HEK293T (cell line): ENCODE data around the gene DPCD.

Experiments
- ARNT ChIP-seq: fragments of 450-650 bp; IDR thresholded peaks from 2 replicates; pipeline ENCODE4 v1.6.1; 2017; ENCODE audit warnings: mild to moderate bottlenecking
- BHLHE40 ChIP-seq: fragments of 450-650 bp; IDR thresholded peaks from 2 replicates; pipeline ENCODE4 v1.6.1; 2016; ENCODE audit warnings: mild to moderate bottlenecking, moderate library complexity, borderline replicate concordance
- ELF4 ChIP-seq: fragments of 450-650 bp; IDR thresholded peaks from 2 replicates; pipeline ENCODE4 v1.6.1; 2017; ENCODE audit warnings: antibody characterized with exemption
- FOXA1 ChIP-seq: fragments of 450-650 bp; IDR thresholded peaks from 2 replicates; pipeline ENCODE4 v1.6.1; 2016; ENCODE audit warnings: mild to moderate bottlenecking
- FOXK2 ChIP-seq: fragments of 450-650 bp; IDR thresholded peaks from 2 replicates; pipeline ENCODE4 v1.6.1; 2016; ENCODE audit warnings: mild to moderate bottlenecking
- FOXM1 ChIP-seq: fragments of 450-650 bp; IDR thresholded peaks from 2 replicates; pipeline ENCODE4 v1.6.1; 2017; ENCODE audit warnings: mild to moderate bottlenecking, borderline replicate concordance
- HDGF ChIP-seq: fragments of 450-650 bp; IDR thresholded peaks from 2 replicates; pipeline ENCODE4 v1.6.1; 2017; ENCODE audit warnings: antibody characterized with exemption, borderline replicate concordance
- LEF1 ChIP-seq: fragments of 450-650 bp; IDR thresholded peaks from 2 replicates; pipeline ENCODE4 v1.6.1; 2017; ENCODE audit warnings: mild to moderate bottlenecking, borderline replicate concordance
- SP1 ChIP-seq: fragments of 450-650 bp; IDR thresholded peaks from 2 replicates; pipeline ENCODE4 v1.6.1; 2017
- SUZ12 ChIP-seq: fragments of 450-650 bp; IDR thresholded peaks from 2 replicates; pipeline ENCODE4 v1.6.1; 2016; ENCODE audit warnings: mild to moderate bottlenecking
- ZNF384 ChIP-seq: fragments of 450-650 bp; IDR thresholded peaks from 2 replicates; pipeline ENCODE4 v1.6.1; 2016
- TF ChIP-seq, protein P1 (sequence below): fragments of 450-650 bp; IDR thresholded peaks from 2 replicates; pipeline ENCODE4 v1.6.1; 2016

DNA sequence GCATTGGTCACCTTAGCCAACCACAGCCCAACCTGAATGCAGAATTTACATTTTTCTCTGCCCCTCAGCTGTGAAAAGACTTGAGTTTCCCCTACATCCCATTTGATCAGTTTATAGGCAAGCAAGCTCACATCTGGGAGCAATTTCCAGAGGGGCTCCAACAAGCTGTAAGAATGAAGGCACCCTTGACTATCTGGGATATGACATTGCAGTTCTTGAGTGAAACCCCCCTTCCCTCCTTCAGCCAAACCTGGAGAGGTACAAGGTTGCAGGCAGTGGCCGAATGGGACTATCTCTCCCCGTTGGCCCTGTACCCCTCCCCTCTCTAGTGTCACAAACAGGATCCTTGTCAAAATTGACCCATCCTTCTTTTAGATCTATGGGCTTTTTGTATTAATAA is 30.6 kb upstream of the DPCD start:
- TF ChIP-seq SP1 = no peak
- no peak for TF ChIP-seq LEF1
- no peak for TF ChIP-seq SUZ12
- no peak for TF ChIP-seq FOXA1
- TF ChIP-seq, protein P1, sequence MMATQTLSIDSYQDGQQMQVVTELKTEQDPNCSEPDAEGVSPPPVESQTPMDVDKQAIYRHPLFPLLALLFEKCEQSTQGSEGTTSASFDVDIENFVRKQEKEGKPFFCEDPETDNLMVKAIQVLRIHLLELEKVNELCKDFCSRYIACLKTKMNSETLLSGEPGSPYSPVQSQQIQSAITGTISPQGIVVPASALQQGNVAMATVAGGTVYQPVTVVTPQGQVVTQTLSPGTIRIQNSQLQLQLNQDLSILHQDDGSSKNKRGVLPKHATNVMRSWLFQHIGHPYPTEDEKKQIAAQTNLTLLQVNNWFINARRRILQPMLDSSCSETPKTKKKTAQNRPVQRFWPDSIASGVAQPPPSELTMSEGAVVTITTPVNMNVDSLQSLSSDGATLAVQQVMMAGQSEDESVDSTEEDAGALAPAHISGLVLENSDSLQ = no peak
- no peak for TF ChIP-seq FOXM1
- no peak for TF ChIP-seq ARNT
- TF ChIP-seq FOXK2 = no peak
- no peak for TF ChIP-seq ELF4
- no peak for TF ChIP-seq BHLHE40
- TF ChIP-seq HDGF = no peak
- no peak for TF ChIP-seq ZNF384
